GM21717 (cell line): ENCODE results near the gene PLEK.
"Not testable (repeated sequence)": the region's sequence is repeated elsewhere in the genome, so short reads cannot be mapped to it uniquely, and the experiment has no call there.

Source experiments
- ATAC-seq: cut with Tn5 transposase; IDR thresholded peaks from one replicate; pipeline ENCODE4 v1.9.1; 2021; ENCODE audit warnings: mild to moderate bottlenecking, moderate library complexity; ENCODE audit not compliant: unreplicated experiment

The PLEK gene, protein sequence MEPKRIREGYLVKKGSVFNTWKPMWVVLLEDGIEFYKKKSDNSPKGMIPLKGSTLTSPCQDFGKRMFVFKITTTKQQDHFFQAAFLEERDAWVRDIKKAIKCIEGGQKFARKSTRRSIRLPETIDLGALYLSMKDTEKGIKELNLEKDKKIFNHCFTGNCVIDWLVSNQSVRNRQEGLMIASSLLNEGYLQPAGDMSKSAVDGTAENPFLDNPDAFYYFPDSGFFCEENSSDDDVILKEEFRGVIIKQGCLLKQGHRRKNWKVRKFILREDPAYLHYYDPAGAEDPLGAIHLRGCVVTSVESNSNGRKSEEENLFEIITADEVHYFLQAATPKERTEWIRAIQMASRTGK

DNA sequence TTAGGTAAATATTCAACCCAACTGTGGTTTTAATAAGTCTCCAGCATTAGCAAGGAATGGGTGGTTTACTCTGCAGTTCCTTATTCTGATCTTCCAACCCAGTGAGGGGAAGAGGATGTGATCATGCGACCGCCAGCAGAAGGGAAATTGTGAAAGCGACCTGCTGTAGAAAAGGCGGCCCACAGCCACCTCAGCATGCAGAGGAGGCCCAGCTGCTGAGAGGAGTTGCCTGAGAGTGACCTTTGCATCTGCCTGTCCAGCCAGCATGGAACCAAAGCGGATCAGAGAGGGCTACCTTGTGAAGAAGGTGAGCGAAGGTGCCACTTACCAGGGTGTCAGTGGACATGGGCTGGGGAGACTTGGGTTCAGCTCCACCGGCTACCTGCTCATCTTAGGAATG, at the start of gene PLEK:
TSS of gene PLEK (plus strand) at position 196 of the 400 bp plus-strand sequence. CDS start at position 266, 70 bp downstream.
- peak; percentile 45 for ATAC-seq

DNA sequence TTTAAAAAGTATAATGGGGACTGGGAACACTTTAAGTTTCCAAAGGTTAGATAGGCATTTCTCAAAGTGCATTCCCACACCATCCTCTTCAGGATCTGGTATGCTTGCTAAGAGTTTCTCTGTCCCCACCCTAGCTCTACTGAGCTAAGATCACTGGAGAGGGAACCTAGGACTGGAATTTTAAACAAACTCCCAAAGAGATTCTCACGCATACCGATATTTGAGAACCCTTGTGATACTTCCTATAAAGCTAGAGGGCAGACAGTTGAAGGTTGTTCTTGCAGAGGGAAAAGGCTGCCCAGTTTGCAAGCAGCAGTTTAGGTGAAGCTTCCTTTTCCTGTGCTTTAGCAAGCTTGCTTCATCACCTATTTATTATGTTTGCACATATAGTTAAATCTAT, 49.0 kb upstream of the PLEK start:
- ATAC-seq: no peak

DNA sequence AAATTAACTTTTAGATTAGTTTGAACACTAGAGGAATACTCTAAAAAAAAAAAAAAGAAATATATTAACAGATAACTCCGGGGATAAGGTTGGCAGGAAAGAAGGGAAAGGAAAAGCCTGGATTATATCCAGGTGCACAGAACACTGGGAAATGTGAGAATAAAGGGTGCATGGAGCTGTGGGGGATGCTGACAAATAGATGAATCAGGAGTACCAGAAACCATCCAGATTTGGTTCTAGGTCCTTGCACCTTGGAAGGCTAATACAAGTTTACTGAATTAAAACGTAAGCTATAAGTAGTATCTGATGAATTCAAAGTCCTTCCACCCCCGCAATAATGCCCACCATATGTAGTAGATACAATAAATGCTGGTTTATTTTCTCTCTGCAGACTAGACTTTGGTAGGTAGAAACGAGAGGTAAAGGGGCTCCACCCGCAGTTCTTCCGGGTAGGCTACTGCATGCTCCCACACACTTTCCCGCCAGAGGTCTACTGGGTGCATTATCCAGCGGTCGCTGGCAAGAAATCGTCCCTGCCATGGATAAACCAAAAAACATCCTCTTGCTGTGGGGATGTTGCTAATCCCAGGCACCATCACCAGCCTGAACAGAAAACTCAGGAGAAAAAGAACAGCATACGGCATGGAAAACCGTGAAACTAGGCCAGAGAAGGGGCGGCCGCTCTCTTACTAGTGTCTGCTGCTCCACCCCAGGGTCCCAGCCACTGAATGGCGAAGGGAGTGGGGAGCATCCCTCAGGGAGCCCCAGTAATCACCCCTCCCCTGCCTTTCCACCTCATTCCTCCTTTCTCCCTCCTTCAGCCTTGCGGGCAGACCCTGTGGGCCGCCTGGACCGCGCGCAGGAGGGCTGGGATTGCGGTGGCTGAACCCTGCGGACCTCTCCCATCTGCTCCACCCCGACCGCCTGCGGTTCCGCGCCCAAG, 46.8 kb upstream of the PLEK start:
- ATAC-seq: no peak

DNA sequence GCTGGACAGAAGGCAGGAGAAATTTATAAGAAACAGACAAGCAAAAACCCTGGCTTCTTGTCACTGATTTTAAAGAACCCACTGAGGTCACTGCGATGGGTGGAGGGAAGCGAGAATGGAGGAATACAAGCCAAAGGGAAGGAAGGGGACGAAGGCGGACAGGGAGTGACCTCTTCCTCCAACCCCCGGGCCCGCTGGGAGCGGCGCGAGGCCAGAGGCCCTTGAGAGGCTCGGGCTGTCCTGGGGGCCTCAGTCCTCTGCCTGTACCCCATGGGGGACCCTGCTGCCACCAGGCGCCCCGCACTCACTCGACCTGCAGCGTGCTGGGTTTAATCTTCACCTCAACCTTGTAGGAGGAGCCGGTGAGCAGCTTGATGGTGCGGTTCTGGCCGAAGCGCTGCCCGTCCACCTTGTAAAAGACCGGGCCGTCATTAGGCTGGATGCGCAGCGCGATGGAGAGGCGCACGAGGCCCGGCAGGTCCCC, 46.1 kb upstream of the PLEK start:
- ATAC-seq: no peak

DNA sequence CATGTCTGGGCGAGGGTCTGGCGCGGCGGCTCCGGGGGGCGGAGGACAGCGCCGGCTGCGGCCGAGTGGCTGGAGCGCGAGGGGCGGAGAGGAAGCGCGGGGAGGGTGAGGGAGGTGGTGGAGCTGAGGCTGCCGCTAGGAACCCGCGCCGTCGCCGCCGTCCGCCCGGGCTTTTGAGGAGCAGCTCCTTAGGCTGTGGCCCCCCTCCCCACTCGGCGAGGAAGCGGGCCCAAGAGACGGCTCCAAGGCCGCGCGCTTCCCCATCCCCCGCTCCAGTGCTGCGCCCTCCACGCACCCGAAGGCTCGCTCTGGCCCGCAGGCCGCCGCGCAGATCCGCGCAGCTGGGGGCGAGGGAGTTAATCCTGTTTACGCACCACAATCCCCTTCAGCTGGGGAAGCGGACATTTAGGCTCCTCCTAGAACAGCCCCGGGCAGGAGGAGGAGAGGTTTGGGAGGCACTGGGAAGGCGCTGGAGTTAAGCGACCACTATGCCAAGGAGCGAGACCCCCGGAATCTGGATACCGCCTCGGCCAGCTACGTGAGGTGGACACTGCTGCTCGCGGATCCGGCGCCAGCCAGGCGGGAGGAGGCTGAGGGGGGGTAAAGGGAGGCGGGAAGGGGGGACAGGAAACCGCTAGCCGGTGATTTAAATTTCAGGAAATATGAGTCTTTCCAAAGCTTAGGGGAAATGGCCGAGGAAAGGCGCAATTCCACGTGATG, 45.5 kb upstream of the PLEK start, which contains the start of gene CNRIP1:
TSS of gene CNRIP1 (minus strand) at position 552 of the 720 bp plus-strand sequence. CDS start at position 3, 549 bp downstream.
- no peak for ATAC-seq

DNA sequence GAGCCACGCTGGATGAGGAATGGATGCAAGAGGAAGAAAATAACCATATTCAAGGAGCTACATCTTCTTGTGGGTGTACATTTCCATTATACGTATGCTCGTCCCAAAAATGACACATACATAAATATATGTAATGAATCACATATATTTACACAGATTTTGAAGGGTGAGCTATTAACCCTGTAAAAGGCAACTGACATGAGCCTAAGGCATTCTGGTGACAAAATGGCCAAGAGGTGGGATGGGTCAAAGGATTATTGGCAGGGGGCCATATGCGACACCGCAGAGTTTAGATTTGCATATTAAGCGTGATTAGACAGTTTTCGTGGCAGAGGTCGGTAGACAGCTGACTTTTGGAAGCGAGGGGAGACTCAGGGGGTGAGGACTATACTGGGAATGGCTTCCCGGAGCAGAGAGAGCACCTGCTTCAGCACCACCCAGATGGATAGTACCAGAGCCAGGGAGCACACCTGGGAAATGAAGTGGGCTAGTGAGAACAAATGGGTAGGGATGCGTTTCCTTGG, 44.9 kb upstream of the PLEK start:
- ATAC-seq: no peak

DNA sequence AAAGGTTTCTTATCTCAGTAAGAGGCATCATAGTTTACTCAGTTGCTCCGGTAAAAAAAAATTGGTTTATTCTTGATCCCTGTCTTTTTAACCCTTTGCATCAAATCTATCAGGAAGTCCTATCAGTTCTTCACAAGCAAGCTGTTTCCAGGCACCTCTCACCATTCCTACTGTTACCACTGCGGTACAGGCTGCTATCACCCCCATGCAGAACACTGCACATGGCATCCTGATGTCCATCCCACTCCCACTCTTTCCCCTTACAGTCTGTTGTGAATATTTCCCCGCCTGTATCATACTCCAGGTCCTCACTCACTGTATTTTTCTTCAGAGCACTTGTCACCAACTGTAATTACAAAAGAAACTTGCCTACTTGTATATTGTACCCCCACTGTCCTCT, 40.0 kb upstream of the PLEK start:
- ATAC-seq: no peak

DNA sequence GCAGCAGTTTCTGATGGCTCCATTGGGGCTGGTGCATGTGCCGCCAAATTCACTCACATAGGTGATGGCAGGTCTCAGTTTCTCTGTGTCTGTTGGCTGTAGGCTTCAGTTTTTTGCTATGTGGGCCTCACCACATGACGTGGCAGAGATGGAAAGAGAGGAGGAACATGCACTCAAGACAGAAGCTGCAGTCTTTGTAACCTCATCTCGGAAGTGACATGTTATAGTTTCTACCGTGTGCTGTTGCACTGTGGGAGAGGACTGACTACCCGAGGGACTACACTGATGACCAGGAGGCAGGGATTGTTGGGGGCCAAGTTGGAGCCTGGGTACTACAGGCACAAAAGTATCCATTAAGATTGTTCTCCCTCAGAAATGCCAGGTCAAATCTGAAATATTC, 36.2 kb upstream of the PLEK start:
- no peak for ATAC-seq

DNA sequence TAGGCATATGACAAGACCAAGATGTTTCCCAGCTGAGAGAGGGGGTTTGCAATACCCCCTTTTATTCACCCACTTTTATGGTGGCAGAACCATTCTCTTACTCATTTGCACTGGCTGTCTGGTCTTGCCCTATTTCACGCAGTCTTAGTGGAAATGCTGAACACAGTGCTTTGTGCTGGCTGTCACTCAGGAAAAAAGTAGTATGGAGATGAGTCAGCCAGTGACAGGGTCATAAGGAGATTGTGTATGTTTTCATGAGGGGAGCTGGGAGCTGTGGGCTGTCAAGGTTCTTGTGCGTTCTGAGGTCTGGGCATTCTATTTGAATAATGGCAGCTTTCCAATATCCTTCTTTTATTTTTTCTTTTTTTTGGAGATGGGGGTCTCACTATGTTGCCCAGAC, 34.4 kb upstream of the PLEK start:
- no peak for ATAC-seq

DNA sequence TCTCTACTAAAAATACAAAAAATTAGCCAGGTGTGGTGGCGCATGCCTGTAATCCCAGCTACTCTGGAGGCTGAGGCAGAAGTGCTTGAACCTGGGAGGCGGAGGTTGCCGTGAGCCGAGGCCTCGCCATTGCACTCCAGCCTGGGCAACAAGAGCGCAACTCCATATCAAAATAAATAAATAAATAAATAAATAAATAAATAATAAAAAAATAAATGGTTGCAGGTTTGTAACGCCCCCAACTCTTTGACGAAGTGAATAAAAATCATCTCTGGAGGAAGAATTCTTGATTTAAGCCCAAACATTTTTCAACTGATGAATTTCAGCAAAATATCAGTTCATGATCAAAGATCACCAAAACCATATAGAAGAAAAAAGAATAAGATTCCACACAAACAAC, 32.1 kb upstream of the PLEK start:
- ATAC-seq: no peak

DNA sequence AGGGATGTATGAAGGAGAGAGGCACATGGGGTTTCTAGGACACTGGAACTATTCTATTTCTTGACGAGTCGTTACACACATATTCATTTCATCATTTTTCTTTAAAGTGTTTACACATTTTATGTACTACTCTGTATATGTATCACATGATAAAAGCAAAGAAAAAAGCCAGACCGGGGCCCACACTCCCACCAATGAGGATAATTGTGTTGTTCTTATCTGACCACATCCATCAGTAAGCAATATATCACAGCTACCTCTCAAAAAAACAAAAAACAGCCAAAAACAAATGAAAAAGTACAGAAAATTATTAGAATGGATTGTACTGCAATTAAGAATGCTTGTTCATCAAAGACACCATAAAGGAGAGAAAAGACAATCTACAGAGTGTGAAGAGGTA, 31.2 kb upstream of the PLEK start:
- ATAC-seq: no peak

DNA sequence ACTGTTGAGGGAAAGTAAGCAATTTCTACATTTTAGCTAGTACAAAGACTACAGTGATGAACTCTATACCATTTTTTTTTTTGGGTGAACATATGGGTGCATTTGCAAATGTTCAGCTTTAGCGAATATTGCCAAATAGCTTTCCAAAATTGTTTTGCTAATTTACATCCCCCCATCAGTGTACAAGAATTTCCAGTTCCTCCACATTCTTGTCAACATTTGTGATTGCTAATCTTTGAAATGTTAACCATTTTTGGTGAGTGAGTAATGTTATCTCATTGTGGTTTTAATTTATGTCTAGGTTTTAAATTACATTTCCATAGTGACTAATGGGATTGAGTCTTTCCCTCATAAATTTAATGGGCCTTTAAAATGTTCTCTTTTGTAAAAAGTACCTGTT, 28.9 kb upstream of the PLEK start:
- ATAC-seq: no peak

DNA sequence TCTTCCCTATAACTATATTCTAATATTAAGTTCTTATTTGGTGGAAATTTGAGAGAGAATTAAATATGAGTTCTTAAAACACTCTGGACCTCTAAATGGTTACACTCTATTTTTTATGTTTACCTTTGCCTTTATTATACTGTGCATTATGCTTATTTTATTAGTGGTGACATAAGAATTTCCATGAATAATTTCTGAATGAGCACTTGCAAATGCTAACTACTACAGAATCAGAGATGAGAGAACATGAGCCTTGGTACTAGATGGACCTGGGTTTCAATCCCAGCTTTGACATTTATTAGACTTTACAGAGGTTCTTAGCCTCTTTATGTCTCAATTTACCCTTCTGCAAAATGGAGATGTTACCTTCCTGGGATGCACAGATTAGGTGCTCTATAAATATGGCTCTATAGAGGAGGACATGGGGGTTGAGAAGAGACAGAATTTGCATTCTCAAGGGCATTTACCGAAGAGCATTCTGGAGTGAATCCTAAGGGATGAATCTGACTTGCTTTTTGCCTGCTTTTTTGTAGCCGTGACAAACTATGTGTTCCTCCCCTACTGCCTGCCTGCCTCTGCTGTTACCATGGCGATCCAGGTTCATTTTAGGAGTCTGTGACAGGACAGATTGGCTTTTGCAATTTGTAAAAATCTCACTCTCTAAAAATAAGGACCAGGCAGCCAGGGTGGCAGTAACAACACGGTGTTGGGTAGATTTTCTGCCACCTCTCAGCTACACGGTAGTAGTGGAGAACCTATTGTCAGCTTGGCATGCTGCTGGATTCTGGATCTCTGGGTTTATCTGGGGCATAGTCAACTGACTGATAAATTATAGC, 24.6 kb upstream of the PLEK start:
- ATAC-seq: no peak

DNA sequence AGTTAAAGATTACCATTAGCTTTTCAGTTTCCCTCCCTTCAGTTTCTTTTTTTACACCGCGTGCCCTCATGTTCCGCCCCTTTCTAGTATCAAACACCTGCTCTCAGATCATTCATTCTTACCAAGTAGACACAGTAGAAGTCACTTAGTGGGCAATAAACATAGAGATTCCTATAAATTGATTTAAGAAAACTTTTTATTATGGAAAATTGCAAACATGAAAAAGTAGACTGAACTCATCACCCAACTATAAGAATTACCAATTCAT, 24.1 kb upstream of the PLEK start:
- no peak for ATAC-seq

DNA sequence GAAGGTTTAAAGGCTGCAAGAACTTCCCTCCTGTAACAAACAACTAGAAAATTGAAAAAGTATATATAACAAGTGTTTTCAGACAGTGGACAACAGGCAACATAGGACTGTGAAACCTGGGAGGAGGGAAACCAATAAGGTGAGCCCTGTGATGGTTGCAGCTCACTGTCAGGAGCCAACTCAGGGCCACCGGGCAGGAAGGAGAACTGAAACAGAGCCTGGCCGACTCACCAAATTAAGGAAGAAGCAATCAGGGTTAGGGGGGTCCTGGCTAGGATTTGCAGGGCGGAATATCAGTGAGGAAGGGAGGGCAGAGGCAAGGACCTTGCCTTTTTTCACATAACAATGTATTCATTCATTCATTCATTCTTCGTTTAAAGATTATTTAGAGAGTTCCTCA, 23.5 kb upstream of the PLEK start:
- no peak for ATAC-seq

DNA sequence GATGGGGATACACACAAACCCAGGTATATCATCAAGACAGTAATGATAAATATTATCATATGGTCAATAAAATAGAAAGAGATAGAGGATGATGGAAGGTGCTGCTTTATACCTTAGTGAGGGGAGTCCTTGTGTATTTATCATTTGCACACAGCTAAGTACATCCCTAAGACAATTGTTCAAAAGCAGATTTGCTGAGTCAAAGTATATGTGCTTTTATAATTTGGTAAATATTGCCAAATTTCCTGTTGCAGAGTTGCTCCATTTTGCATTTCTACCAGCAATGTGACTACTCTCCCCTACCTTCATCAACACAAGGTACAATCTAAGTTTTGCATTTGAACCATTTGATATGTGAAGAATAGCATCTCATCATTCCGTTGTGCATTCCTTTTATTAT, 22.6 kb upstream of the PLEK start:
- no peak for ATAC-seq

DNA sequence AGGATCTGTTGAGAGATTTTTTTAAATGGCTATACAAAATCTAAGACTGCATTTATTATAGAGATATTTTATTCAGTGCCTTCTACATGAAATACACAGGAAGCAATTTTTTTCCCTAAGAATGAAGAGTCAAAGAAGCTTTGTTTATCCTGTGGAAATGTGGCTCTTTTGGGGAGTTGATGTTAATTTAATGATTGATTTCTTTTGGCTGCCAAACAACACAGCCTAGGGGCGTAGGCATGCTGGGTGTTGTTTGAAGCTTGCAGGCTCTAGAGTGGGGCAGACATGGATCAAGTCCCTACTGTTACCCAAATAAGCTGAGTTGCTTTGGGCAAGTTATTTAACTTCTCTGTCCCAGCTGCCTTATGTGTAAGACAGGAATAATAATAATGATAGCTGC, 21.1 kb upstream of the PLEK start:
- ATAC-seq: no peak

DNA sequence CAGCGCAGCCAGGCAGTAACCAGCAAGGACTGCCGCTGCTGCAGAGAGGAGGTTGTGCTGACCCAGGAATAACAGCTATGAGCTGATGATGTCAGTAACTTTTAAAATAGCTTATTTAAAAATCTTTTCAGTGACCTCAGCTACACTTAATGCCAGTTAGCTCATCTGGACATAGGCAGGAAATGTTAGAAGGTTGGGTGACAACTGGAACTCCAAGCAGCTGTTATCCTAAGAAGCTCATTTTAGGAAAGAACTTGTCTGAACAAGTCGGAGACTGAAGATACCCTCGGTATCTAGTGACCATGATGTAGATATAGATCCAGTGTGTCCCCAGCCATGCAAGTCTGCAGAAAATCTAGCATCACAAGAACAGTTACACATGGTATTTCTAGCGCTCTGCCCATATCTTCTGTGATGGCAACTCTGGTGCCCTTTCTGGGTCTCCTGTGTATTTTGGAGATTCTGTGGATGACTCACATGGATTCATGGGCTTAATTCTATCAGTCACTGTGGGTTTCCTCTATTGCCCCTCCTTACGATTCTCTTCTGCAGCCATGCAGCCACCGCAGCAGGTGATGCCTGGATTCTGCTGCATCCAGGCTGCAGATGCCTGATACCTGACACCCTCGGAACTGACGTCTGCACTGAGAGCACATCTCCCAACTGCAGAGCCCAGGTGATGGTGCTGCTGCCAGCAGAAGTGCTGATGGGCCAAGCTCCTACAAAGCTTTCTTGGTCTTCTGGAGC, 19.8 kb upstream of the PLEK start:
- no peak for ATAC-seq

DNA sequence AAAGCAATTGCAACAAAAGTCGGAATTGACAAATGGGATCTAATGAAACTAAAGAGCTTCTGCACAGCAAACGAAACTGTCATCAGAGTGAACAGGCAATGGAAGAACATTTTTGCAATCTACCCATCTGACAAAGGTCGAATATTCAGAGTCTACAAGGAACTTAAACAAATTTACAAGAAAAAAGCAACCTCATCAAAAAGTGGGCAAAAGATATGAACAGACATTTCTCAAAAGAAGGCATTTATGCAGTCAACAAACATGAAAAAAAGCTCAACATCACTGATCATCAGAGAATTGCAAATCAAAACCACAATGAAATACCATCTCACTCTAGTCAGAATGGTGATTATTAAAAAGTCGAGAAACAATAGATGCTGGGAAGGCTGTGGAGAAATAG, 16.0 kb upstream of the PLEK start:
- ATAC-seq: not testable (repeated sequence)

DNA sequence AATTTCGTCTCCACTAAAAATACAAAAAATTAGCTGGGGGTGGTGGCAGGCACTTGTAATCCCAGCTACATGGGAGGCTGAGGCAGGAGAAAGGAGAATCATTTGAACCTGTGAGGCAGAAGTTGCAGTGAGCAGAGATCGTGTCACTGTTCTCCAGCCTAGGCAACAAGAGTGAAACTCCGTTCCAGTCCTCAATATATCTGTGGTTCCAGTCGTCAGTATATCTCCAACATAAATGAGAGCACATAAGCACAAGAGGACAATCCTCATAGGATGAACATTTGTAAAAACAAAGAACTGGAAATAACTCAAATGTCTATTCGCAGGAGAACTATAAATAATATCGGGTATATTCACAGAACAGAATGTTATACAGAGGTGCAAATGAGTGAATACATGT, 13.1 kb upstream of the PLEK start:
- no peak for ATAC-seq
